HG03097 (cell line): ENCODE measurements around the gene CPEB1.

Source experiments
- ATAC-seq: cut with Tn5 transposase; IDR thresholded peaks from one replicate; pipeline ENCODE4 v1.9.1; 2021; ENCODE audit not compliant: unreplicated experiment, low FRiP score

Gene CPEB1

DNA sequence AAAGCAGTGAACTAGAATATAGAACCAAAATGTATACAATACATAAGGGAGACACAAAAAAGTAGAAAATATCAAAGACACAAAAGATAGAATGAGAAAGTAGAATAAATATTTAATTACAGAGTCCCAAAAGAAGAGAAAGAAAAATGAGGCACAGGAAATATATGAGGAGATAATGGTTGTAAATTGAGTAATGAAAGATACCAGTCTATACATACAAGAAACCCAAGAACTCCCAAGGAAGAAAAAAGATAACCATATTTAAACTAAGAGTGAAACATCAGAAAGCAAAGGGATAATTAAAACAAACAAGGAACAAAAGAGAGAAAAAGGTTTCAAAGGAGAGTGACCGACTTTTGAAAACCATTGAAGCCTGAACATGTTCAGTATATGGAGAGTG is 47.3 kb downstream of the CPEB1 start:
- ATAC-seq: no peak

DNA sequence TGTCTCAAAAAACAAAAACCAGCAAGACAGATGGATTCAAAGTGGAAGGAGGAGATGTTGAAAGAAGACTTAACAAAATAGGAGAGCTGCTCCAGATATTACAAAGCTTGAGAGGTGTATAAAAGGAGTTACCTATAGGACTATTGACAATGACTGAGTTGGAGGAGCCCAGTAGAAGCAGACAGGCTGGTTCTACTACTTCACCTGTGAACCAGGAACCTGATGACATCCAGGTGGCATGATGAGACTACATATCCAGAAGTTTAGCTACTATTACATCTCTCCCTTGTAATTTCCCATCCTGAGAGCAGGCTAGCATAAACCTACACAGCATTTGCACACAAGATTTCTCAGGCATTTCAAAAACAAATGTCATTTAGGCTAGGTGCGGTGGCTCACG is 49.3 kb downstream of the CPEB1 start:
- no peak for ATAC-seq

DNA sequence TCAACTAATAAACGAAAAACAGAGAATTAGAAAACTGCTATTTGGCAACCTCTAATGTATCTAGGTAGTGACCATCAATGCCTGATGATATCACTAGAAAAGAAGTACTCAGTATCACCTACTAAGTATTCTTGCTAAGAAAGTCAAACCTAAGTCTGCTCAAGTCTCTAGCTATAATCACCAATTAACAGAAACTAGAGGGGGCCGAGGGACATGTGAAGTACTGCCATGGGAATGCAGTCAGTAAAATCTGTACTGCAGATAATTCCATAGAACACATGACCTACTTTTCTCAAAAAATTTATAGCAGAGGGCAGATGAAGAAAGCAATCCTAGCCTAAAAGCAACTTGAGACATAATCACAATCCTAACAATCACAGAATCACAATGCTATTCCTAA is 51.4 kb downstream of the CPEB1 start:
- no peak for ATAC-seq

DNA sequence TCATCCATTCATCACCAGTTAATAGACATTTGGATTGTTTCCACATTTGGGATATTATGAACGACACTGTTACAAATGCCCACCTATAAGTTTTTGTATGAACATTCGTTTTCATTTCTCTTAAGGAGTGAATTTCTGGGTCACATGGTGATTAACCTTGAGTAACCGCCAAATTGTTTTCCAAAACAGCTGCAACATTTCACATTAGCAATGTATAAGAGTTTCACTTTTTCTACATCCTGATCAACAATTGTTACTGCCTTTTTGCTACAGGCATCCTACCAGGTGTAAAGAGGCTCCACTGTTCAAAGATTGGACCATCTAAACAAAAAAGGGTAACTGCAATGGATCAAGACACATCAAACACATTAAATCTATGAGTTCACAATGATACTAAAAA is 52.0 kb downstream of the CPEB1 start:
- ATAC-seq: no peak

DNA sequence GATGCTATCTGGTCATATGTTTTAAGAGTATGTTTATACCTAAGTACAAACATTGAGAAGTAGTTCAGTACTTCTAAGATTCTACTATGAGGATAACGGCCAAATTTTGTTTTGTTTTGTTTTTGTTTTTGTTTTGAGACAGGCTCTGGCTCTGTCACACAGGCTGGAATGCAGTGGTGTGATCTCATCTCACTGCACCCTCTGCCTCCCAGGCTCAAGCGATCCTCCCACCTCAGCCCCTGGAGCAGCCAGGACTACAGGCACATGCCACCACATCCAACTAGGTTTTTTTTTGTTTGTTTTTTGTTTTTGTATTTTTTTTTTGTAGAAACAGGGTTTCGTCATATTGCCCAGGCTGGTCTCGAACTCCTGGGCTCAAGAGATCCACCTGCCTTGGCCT is 59.4 kb downstream of the CPEB1 start:
- ATAC-seq: no peak

DNA sequence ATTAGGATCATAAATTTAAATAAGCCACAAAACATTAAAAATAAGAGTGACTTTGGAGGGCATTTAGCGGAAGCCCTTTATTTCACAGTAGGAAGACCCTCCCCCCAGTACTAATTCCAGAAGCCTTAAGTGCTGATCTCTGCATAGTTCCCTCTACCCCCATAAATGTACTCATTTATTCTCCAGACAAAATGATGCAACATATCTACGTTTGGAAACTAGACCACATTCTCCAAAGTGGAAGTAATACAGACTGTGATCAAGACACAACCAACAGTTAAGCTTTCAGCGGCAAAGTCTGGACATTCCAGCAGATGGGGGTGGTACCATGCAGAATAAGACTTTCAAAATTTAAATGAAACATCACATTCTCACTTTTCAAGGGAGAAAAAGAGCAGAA is 62.1 kb downstream of the CPEB1 start:
- no peak for ATAC-seq

DNA sequence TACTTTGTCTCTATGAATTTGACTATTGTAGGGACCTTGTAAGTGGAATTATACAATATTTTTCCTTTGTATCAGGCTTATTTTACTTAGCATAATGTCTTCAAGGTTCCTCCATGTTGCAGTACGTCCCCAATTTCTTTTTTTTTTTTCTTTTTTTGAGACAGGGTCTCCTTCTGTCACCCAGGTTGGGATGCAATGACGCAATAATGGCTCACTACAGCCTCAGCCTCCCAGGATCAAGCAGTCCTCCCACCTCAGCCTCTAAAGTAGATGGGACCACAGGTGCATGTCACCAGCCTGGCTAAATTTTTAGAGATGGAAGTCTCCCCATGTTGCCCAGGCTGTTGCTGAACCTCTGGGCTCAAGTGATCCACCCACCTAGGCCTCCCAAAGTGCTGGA is 66.5 kb downstream of the CPEB1 start:
- no peak for ATAC-seq

DNA sequence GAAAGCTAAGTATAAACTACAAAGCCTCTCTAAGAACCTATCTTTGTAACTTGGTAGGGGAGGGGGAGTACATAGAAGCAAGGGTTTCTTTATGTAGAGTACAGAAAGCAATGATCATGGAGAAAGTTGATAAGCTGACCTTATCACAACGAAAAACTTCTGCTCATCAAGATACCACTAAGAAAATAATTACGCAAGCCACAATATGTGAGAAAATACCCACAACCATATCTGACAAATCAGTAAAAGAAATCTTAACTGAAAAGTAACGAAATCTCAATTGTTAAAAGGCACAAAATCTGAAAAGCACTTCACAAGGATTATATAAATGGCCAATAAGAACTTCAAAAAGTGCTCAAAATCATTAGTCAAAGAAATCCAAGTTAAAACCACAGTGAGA is 71.8 kb downstream of the CPEB1 start:
- no peak for ATAC-seq

DNA sequence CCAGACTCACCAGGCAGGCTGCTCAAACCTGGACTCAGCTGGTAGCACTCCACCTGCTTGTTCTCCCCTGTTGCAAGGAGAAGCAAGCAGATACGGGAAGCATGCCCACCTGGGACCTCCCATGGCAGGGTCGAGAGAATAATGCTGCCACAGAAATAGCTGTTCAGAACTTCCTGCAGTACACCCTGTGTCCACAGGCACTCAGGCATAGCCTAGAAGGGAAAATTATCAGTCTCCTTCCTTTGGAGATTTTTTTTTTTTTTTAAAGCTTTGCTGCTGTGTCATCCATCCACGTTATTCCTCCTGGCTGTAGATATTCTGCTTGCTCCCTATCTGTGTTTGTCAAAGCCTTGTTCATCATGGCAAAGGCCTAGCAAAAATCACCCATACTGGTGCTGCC is 74.2 kb downstream of the CPEB1 start:
- no peak for ATAC-seq

DNA sequence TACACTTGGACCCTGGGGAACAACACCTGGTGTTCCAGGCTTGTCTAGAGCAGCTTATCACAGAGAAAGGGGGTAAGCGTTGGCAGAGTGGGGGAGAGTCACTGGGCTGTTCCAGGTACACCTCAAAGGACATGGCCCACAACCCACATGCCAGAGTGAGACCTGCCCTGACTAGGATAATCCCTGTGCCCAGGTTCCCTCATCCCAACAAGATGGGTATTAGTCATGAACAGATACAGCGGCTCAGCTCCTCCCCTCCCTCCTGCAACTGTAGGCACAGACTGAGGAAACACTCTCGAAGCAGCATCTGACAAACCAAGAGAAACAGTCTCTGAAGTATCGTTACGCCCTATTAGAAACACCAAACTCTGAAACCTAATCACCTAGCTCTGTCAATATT is 74.9 kb downstream of the CPEB1 start:
- no peak for ATAC-seq

DNA sequence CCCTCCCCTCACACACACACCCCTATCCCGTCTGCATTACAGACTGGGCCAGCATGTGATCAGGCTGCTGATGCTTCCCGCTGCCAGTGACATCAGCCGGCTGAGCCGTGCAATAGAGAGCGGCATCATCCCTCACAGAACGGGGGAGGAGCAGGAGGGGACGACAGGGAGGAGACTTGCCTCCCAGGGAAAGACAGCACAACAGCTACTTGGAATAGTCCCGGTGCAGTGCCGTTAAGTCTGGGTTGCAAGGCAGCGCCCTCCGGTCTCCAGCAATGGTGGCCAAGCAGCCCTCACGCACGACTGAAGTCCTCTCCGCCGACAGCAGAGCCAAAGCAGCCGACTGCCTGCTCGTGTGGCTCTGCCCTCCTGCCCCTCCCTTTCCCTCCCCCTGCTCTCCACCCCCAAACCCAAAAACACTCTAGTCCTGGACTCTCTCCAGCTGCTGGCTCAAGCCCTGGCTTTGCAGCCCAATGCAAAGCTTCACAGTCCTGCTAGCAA is 75.4 kb downstream of the CPEB1 start:
- ATAC-seq: no peak

DNA sequence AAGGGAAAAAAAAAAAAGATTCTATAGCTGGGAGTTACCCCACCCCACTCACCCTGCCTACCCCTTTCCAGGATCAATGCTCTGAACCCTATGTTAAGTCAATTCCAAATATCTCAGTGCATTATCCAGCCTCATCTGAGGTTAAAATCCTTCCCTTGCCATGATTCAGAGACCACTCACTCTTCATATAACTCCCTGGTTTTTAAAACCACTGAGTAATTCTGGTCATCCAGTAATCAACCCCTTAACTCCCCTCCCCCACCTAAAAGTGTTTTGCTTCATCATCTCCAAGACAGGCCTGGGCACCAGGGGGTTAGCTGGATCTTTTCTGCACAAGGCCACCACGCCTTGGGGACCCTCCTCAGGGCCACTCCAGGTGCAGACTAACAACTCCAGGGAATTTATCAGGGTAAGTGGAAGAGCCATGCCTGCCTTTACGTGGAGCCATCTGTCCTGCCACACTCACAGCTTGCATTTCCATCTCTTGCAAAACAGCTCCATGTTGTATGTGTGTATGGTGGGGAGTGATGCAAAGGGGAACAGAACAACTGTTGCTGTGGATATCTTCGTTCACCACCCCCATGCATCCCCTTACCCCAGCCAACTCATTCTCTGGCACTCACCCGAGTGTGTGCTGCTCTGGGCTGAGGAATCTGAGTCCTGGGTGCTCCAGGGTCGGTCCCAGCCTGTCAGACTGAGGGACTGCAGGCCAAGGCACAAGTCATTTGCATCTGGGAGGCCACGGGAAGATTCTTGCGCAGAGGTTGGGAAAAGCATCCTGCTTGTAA is 76.2 kb downstream of the CPEB1 start:
- ATAC-seq: no peak

DNA sequence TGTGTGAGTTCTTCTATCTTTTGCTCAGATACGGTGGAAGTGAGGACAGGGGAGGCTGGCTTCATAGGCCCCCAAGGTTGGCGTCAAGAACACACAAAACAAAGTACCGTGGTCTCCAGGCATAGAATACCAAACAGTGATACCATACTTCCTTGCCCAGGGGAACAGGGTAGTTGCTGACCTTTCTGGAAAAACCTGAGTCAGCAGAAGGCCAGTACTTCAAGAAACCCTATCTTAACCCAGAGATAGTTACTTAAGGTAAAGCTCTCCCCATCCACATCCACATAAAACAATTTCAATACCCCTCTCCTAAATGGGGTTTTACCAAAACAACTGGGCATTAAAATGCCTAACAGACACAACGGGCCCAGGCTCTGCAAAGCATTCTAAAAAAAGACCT is 77.3 kb downstream of the CPEB1 start:
- no peak for ATAC-seq

DNA sequence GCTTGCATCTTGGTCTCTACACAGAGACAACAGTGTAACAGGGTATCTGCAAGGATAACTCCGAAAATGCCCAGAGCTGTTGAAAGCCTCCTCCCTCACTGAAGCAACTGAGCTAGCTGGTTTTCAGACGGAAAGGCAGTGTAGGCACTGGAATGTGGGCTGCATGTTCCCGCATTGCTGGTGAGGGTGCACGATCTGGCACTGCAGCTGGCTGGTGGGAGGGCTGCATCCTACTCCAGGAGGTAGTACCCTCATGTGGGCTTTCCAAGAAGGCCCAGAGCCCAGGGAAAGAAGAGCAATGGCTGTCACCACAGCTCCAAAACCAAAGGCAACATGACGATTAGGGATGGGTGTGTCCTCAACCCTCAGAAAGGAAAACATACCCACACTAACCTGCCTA is 78.2 kb downstream of the CPEB1 start:
- ATAC-seq: no peak

DNA sequence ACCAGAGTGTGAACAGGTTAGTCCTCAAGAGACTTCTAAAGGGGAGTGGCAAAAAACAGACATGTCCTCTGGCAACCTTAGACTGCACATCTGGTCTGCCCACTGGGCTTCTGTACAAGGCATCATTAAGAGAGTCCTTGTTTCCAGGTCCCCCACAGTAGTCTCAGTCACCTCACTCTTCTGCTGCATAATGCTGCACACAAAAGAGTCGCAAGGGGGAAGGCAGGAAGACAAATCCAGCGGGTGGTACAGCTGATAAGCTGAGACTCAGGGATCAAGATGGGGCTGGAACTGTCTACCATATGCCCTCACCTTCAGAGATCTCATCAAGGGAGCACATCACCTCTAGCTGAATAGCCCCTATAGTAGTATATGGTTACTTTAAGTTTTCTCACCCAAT is 79.5 kb downstream of the CPEB1 start:
- ATAC-seq: no peak

DNA sequence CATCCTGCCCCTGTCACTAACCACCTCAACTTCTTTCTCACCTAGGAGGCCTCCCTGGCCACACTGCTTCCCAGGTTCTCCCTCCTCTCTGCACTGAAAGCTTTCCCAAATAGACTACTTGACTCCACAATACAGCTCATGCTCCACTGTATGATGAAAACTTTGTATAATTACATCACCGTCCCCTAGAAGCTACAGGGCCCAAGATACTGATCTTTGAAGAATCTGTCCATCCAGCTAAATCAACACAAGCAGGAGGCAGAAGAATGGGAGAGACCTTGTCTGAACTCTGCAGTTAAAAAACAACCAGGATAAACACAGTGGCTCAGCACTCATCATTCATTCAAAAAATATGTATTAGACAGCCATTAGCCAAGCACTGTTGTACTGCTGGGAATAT is 80.5 kb downstream of the CPEB1 start:
- ATAC-seq: no peak

DNA sequence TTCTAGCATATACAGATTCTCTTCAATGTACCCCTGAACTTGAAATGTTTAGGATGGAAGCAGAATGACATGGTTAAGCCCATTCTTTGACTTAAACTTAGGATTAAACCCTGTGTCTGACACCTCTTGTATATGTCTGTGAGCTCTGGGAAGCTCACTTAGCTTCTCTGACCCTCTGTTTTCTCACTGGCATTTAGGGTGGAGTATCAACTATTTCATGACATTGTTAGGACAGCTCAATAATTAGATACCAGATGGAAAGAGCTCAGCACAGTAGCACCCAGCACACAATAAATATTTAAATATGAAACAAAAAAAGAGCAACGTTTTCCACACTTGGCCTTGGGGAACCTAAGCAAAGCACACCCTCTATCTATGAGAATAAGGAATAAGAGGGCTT is 88.7 kb downstream of the CPEB1 start:
- no peak for ATAC-seq

DNA sequence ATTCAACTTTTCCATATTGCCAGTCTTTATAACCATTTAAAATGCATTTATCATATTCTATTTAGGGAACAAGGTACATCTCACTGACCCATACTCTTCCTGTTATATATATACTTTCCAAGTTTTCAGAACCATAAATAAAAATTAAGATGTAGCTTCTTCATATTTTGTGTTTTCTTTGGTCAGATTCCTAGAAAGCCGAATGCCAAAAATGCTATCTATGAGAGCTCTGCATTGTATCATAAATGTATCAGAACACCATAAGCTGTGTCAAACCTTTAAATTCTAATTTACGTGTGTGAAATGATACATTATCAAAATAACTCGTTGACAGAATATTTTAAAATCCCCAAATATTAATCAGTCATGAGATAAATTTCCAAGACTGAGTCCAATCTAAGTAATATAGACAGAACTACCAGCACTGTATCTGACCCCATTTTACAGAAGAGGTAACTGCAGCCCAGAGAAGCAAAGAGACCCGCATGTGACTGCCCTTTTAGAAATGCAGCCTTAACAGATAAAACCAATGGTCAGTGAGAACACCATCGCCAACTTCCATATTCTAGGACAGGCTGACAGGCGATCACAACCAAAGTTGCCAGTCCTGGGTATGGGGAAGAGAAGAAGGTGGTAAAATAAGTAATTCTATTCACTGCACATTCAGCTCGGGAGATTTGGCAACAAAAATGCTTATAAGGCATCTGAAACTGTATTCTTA is 90.7 kb downstream of the CPEB1 start:
- no peak for ATAC-seq

DNA sequence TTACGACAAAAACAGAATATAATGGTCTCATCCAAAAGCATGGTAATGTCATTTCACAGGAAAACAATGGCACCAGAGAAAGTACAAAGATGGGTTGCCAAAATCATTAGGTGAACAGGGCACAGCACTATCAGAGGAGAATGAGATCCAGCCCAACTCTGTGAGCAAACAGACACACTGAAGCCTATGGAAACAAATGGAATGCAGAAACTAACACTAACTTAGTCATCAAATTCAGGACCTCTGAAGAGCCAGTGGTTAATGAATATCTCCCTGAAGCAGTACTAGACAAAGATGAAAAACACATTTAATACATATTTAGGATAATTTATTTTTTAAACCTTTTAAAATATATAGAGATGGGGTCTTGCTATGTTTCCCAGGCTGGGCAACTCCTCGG is 92.3 kb downstream of the CPEB1 start:
- ATAC-seq: no peak

DNA sequence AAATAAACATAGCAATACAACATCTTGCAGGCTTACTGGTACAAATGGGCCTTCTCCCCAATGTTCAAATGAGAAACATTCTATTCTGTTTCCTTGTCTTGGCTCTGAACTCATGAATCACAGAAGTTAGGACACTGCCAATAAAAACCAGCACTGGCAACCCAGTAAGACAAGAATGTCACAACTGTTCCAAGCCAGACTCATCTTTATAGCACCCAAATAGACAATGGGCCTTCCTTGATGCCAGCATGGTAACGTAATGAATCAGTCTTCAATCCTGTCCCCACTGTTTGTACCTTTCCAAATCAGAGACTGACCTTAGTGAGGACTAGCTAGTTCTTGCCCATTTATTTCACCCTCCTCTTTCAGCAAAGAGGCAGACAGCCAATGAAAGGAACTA is 92.8 kb downstream of the CPEB1 start:
- ATAC-seq: no peak

DNA sequence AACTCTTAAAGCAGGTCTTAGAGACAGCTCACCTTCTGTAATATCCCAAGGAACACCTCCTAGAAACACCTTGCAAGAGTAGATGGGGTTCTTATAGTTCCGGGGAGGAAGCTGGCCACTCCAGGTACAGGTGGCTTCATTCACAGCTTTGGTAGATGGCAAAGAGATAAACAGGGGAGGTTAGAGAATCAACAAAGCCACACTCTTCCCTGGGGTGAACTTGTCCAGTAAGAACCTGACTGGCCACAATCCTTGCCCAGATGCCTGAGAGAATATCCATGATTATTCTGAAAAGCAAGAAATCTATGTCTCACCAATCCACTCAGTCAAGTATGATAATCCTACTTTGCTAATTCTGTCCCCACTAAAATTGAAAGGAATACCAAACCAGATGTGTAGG is 93.3 kb downstream of the CPEB1 start:
- ATAC-seq: no peak

DNA sequence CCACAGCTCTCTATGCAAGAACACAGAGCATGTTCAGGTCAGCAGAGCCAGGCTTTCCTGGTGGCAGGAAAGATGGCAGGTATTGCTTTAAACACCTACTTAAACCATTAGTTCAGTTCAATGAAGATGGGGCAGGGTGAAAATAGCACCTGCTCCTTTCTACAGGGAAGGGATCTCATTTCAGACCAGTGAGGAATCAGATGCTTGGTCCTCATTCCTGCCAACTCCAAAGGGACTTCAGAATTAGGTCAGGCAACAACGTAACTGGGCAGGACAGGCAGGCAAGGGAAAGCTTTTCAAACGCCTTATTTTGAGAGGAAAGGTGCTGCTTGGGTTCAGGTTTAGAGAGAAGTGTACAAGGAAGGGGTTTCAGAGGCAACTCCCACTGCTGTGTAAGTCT is 94.3 kb downstream of the CPEB1 start:
- no peak for ATAC-seq
